ENCODE data around the gene AGO3. TPM values are rescaled to one million over a fixed set of nuclear protein-coding genes. Genes with fewer than 3 reads are reported as not detected.

The AGO3 gene
- total RNA-seq, 1 experiment from 2014 or later: 26.9 TPM

DNA sequence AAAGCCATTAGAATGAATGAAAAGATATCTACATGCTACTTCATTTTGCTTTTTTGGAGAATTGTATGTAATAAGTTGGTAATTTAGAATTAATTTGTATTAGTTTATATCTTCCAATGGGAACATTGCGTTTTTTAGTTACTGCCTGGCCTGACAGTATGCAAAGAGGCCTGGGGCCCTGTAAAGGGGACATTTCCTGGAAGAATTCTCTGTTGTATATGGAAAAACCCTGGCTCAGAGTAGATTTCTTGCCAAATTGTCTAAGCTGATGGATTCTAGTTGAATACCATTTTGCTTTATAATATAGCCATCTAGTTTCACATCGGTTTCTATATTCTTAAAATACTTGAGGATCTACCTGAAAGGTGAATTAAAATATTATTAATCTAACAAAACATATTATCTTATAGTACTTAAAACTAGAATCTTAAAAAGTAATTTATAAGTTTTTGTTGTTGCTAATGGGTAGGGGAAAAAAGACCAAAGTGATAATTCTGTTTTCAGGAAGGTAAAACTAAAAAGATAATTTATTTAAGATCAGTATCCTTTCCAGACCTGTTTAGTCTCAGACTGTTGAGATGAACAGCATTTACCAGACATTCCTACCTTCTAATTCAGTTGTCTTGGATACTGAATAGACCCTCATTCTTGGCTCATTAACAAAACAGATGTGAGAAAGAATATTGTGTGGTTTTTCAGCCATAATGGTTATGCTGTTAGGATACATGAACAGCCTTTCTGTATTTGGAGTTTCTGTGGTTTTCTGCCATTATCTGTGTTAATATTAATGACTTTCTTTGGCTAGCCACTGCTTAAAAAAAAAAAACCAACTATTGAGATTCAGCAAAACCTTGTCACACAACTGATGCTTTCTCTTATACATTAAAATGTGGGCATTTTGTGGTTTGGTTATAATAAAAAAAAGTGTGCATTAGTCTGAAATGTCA lies 4.8 kb downstream of the AGO3 start:
- H3K27me3 ChIP-seq (ENCODE audit: insufficient read depth, low read length): no peaks in the 10 kb centered on the region
- intact Hi-C loops (cut with micrococcal nuclease): no loop called here
- no TSS peak for BruUV-seq (replicated peaks)
- peaks cover 11% of the 10 kb centered on the region; the same call in 1 of the 2 replicates for H4K20me1 ChIP-seq (ENCODE audit: insufficient read depth)
- RAD21 ChIA-PET (ENCODE audit: low non-redundant PET in 1 of 2, low total read pairs in 2 of 2, uncharacterized antibody in 2 of 2, unreplicated experiment in 2 of 2): no interaction called here
- no peaks in the 10 kb centered on the region for H3K9me2 ChIP-seq (ENCODE audit: insufficient read depth)
- no peak overlapping the region for H3K4me3 ChIP-seq (replicated peaks in 1 of 2; ENCODE audit: low read depth in 1 of 2, low read length in 2 of 2)
- no peak overlapping the region for H3K27ac ChIP-seq (ENCODE audit: low read depth, low read length)
- TF ChIP-seq POLR2AphosphoS5 (IDR thresholded peaks at IDR 0.05; ENCODE audit: low read depth, low read length) (no peak), EZH2 (IDR thresholded peaks at IDR 0.05) (no peak), SP1 (IDR thresholded peaks at IDR 0.05; ENCODE audit: low read depth) (no peak), RAD21 (IDR thresholded peaks at IDR 0.05; ENCODE audit: low read depth) (no peak), YY1 (IDR thresholded peaks at IDR 0.05; ENCODE audit: extremely low read depth, insufficient replicate concordance, low read depth, low read length) (no peak), EZH2phosphoT487 (IDR thresholded peaks at IDR 0.05; ENCODE audit: borderline replicate concordance) (no peak), FOSL1 (IDR thresholded peaks at IDR 0.05; ENCODE audit: low read depth) (no peak)
- TF ChIP-seq, protein P1, sequence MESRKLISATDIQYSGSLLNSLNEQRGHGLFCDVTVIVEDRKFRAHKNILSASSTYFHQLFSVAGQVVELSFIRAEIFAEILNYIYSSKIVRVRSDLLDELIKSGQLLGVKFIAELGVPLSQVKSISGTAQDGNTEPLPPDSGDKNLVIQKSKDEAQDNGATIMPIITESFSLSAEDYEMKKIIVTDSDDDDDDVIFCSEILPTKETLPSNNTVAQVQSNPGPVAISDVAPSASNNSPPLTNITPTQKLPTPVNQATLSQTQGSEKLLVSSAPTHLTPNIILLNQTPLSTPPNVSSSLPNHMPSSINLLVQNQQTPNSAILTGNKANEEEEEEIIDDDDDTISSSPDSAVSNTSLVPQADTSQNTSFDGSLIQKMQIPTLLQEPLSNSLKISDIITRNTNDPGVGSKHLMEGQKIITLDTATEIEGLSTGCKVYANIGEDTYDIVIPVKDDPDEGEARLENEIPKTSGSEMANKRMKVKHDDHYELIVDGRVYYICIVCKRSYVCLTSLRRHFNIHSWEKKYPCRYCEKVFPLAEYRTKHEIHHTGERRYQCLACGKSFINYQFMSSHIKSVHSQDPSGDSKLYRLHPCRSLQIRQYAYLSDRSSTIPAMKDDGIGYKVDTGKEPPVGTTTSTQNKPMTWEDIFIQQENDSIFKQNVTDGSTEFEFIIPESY (IDR thresholded peaks at IDR 0.05; ENCODE audit: extremely low read depth, insufficient replicate concordance, low read length): no peak
- TF ChIP-seq, protein P2, sequence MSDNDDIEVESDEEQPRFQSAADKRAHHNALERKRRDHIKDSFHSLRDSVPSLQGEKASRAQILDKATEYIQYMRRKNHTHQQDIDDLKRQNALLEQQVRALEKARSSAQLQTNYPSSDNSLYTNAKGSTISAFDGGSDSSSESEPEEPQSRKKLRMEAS (IDR thresholded peaks at IDR 0.05): no peak
- H3K4me2 ChIP-seq (ENCODE audit: low read length): no peak overlapping the region
- H3K9ac ChIP-seq (ENCODE audit: low read length): no peak overlapping the region
- no peaks in the 10 kb centered on the region for H3K36me3 ChIP-seq (ENCODE audit: control insufficient read depth in 1 of 2, insufficient read depth in 2 of 2, low read length in 2 of 2)
- DNase-seq (ENCODE audit: low read depth, low spot score) (no peak), ATAC-seq (no peak)
- H3K79me2 ChIP-seq (ENCODE audit: insufficient read depth, low read length): peaks cover 95% of the 10 kb centered on the region
- H3K4me1 ChIP-seq (ENCODE audit: control insufficient read depth in 1 of 2, insufficient read depth in 2 of 2, low read length in 2 of 2): peaks cover 8 to 10% of the 10 kb centered on the region in 2 experiments
- CTCF ChIA-PET: no interaction called here
- H2AFZ ChIP-seq (ENCODE audit: low read depth, low read length, poor library complexity, severe bottlenecking): no peak overlapping the region
- H3K9me3 ChIP-seq (ENCODE audit: control insufficient read depth in 1 of 2, insufficient read depth in 1 of 2, low read depth in 1 of 2, low read length in 2 of 2): no peaks in the 10 kb centered on the region
- POLR2A ChIA-PET: no interaction called here

All from HCT116 (cell line).